Activated CD8-positive, alpha-beta T cell treated with anti-CD3 and anti-CD28 coated beads for 36 hours (primary cell): ENCODE results near the gene FMNL2. TPM values are rescaled to one million over a fixed set of nuclear protein-coding genes. Genes with fewer than 3 reads are reported as not detected.

Experiments used
- ATAC-seq: fragments of 200-7000 bp; cut with Tn5 transposase; one replicate; pipeline ENCODE4 v1.10.0; 2021; ENCODE audit warnings: mild to moderate bottlenecking, moderate library complexity
- CTCF ChIA-PET: fragments of 350-600 bp; sonication (Branson Sonifier 250); formaldehyde crosslinking; loops from one replicate; lab custom pipeline; 2021; ENCODE audit warnings: antibody characterized with exemption; lab: Charles Lee
- POLR2A ChIA-PET: fragments of 350-600 bp; sonication (Branson Sonifier 250); formaldehyde crosslinking; loops from one replicate; lab custom pipeline; 2021; ENCODE audit warnings: antibody characterized with exemption; lab: Charles Lee
- DNase-seq: peaks from one replicate; pipeline ENCODE4 v3.0.0-alpha.2; 2020
- H3K27ac Mint-ChIP-seq: one replicate; pipeline ENCODE4 v1.8.0; 2021; ENCODE audit warnings: mild to moderate bottlenecking, mixed read lengths
- H3K27me3 Mint-ChIP-seq: one replicate; pipeline ENCODE4 v1.8.0; 2021; ENCODE audit warnings: mixed read lengths
- H3K36me3 Mint-ChIP-seq: one replicate; pipeline ENCODE4 v1.8.0; 2021; ENCODE audit warnings: low read depth, mixed read lengths
- H3K4me1 Mint-ChIP-seq: one replicate; pipeline ENCODE4 v1.8.0; 2021; ENCODE audit warnings: low read depth, mixed read lengths
- H3K4me3 Mint-ChIP-seq: one replicate; pipeline ENCODE4 v1.8.0; 2021; ENCODE audit warnings: mild to moderate bottlenecking, moderate library complexity, mixed read lengths
- H3K9me3 Mint-ChIP-seq: one replicate; pipeline ENCODE4 v1.8.0; 2021; ENCODE audit warnings: mixed read lengths
- CTCF ChIP-seq: fragments of 200-600 bp; IDR thresholded peaks from one replicate; pipeline ENCODE4 v1.8.0; 2022; ENCODE audit warnings: antibody characterized with exemption, mild to moderate bottlenecking
- intact Hi-C: fragments of 100-400 bp; cut with micrococcal nuclease; formaldehyde crosslinking; loops from one replicate; pipeline ENCODE4 v1.10.0; 2022
- total RNA-seq, 2 experiments: library from RNA; stranded (reverse); gene quantifications; one replicate each; pipeline ENCODE4 v1.2.3, GENCODE V29; 2021

Gene FMNL2
- total RNA-seq, 2 experiments from 2014 or later: 1.1 TPM

- intact Hi-C loops: no loop called here
- no peak for ATAC-seq
Observed at GRCh38 chr2:152623076-152623740, 288.2 kb downstream of the FMNL2 start.

GRCh38 chr2:152623775-152624174 is 288.8 kb downstream of the FMNL2 start:
- Mint-ChIP-seq H3K27me3 (peaks cover 6% of the 10 kb centered on the region), H3K36me3 (no peaks in the 10 kb centered on the region), H3K27ac (no peak overlapping the region), H3K4me3 (no peak overlapping the region), H3K9me3 (no peaks in the 10 kb centered on the region), H3K4me1 (no peaks in the 10 kb centered on the region)
- DNase-seq (no peak), ATAC-seq (no peak)
- POLR2A ChIA-PET: no interaction called here
- CTCF ChIA-PET: no interaction called here
- no peak for TF ChIP-seq CTCF
- intact Hi-C loops: no loop called here

More at GRCh38 chr2:152623076-152623740, 288.2 kb downstream of the FMNL2 start:
- DNase-seq: no peak
- Mint-ChIP-seq H3K9me3 (no peaks in the 10 kb centered on the region), H3K4me1 (no peaks in the 10 kb centered on the region), H3K36me3 (no peaks in the 10 kb centered on the region), H3K27ac (no peak overlapping the region), H3K27me3 (peaks cover 6% of the 10 kb centered on the region), H3K4me3 (no peak overlapping the region)
- ChIA-PET CTCF (no interaction called here), POLR2A (no interaction called here)
- TF ChIP-seq CTCF: no peak

GRCh38 chr2:152624805-152625204 is 289.8 kb downstream of the FMNL2 start:
- POLR2A ChIA-PET: no interaction called here
- CTCF ChIA-PET: interaction anchor here (3.9 kb wide), 1 partner anchor 11 kb away, joined by 20 read pairs; no protein-coding TSS in a partner anchor
- H3K4me3 Mint-ChIP-seq: no peak overlapping the region
- no peaks in the 10 kb centered on the region for H3K36me3 Mint-ChIP-seq
- H3K9me3 Mint-ChIP-seq: no peaks in the 10 kb centered on the region
- peaks cover 6% of the 10 kb centered on the region for H3K27me3 Mint-ChIP-seq
- DNase-seq (no peak), ATAC-seq (no peak)
- intact Hi-C loops: no loop called here
- TF ChIP-seq CTCF: no peak
- no peaks in the 10 kb centered on the region for H3K4me1 Mint-ChIP-seq
- no peak overlapping the region for H3K27ac Mint-ChIP-seq

GRCh38 chr2:152626911-152627339 is 292.0 kb downstream of the FMNL2 start:
- peaks cover 5% of the 10 kb centered on the region for H3K27me3 Mint-ChIP-seq
- no peaks in the 10 kb centered on the region for H3K36me3 Mint-ChIP-seq

More at GRCh38 chr2:152626911-152627339, 292.0 kb downstream of the FMNL2 start:
- no peak for ATAC-seq
- H3K27ac Mint-ChIP-seq: no peak overlapping the region
- intact Hi-C loops: no loop called here
- no peaks in the 10 kb centered on the region for H3K4me1 Mint-ChIP-seq
- no peak overlapping the region for H3K4me3 Mint-ChIP-seq
- no peak for DNase-seq
- no peak for TF ChIP-seq CTCF
- no peaks in the 10 kb centered on the region for H3K9me3 Mint-ChIP-seq
- CTCF ChIA-PET: interaction anchor here (0.9 to 3.9 kb wide), 5 partner anchors 9 to 590 kb away, joined by 3 to 20 read pairs (median 4); partner anchors contain the start of gene STAM2
- POLR2A ChIA-PET: no interaction called here
